Putamen (tissue), 1 donor: ENCODE data around the gene STX10.
"Not testable (repeated sequence)": the region's sequence is repeated elsewhere in the genome, so short reads cannot be mapped to it uniquely, and the experiment has no call there.

Source experiments
- DNase-seq: peaks from one replicate; pipeline ENCODE4 v3.0.0-alpha.2; 2016; ENCODE audit warnings: low spot score

Gene STX10

GRCh38 chr19:13164343-13165161, 14.4 kb upstream of the STX10 start:
- no peak for DNase-seq

- peak; percentile 22 for DNase-seq
Observed at GRCh38 chr19:13163609-13164342, 13.6 kb upstream of the STX10 start.

GRCh38 chr19:13162724-13163608, 12.8 kb upstream of the STX10 start:
- DNase-seq: peak; percentile 89

GRCh38 chr19:13160557-13160956, 10.4 kb upstream of the STX10 start:
- no peak for DNase-seq

GRCh38 chr19:13159713-13160112, 9.5 kb upstream of the STX10 start:
- no peak for DNase-seq

- DNase-seq: peak; percentile 42
Observed at GRCh38 chr19:13155472-13156359, 5.5 kb upstream of the STX10 start.

- peak; percentile 32 for DNase-seq
Observed at GRCh38 chr19:13154911-13155471, 4.8 kb upstream of the STX10 start.

GRCh38 chr19:13154241-13154778, 4.1 kb upstream of the STX10 start:
- DNase-seq: peak; percentile 45

GRCh38 chr19:13153569-13154240, 3.5 kb upstream of the STX10 start:
- no peak for DNase-seq

- peak; percentile 95 for DNase-seq
Observed at GRCh38 chr19:13152974-13153568, 2.9 kb upstream of the STX10 start.

GRCh38 chr19:13152356-13152973, 2.3 kb upstream of the STX10 start:
- no peak for DNase-seq

GRCh38 chr19:13151605-13152355, 1.6 kb upstream of the STX10 start:
- DNase-seq: peak; percentile 97

GRCh38 chr19:13150931-13151604, 893 bp upstream of the STX10 start:
- DNase-seq: no peak

- peak; percentile 25 for DNase-seq
Observed at GRCh38 chr19:13149628-13150186, 468 bp downstream of the STX10 start.

- not testable (repeated sequence) for DNase-seq
Observed at GRCh38 chr19:13149173-13149627, 975 bp downstream of the STX10 start.

GRCh38 chr19:13146763-13147563, 3.2 kb downstream of the STX10 start:
- no peak for DNase-seq
